Bronchial epithelial cell (primary cell): Measurements from ENCODE around the gene CHMP4B. TPM values are rescaled to one million over a fixed set of nuclear protein-coding genes. Genes with fewer than 3 reads are reported as not detected.

Experiments used
- DNase-seq: peaks from one replicate; pipeline ENCODE4 v3.0.0-alpha.2; 2010; ENCODE audit warnings: low read depth
- FAIRE-seq: peaks from 2 replicates; lab custom pipeline; 2011; peaks lifted over from hg19 to GRCh38; lab: Jason Lieb, UNC
- H3K27me3 ChIP-seq: 2 replicates; pipeline ENCODE4 v1.5.1; 2011; ENCODE audit warnings: low read length; ENCODE audit not compliant: control insufficient read depth, insufficient read depth
- H3K36me3 ChIP-seq: 2 replicates; pipeline ENCODE4 v1.5.1; 2011; ENCODE audit warnings: low read length; ENCODE audit not compliant: control insufficient read depth, insufficient read depth
- H3K4me3 ChIP-seq: 2 replicates; pipeline ENCODE4 v1.5.1; 2011; ENCODE audit warnings: mild to moderate bottlenecking, low read depth, low read length, control low read depth
- total RNA-seq: library from RNA; depleted of rRNA; stranded (reverse); fragments of >200 nt; gene quantifications from 2 replicates; pipeline ENCODE4 v1.2.1, GENCODE V29; 2014
- TF ChIP-seq, protein P1 (sequence below): IDR thresholded peaks from 2 replicates; pipeline ENCODE4 v1.5.1; 2011; ENCODE audit warnings: mild to moderate bottlenecking, moderate library complexity, low read length, control low read depth, inconsistent platforms; ENCODE audit not compliant: insufficient read depth, severe bottlenecking

The CHMP4B gene
- total RNA-seq, 1 donor from 2014 or later: 30.5 TPM

- H3K36me3 ChIP-seq: no peaks in the 10 kb centered on the region
- no peak overlapping the region for H3K4me3 ChIP-seq
- H3K27me3 ChIP-seq: no peaks in the 10 kb centered on the region
- FAIRE-seq (no peak), DNase-seq (peak; percentile 56)
- TF ChIP-seq, protein P1, sequence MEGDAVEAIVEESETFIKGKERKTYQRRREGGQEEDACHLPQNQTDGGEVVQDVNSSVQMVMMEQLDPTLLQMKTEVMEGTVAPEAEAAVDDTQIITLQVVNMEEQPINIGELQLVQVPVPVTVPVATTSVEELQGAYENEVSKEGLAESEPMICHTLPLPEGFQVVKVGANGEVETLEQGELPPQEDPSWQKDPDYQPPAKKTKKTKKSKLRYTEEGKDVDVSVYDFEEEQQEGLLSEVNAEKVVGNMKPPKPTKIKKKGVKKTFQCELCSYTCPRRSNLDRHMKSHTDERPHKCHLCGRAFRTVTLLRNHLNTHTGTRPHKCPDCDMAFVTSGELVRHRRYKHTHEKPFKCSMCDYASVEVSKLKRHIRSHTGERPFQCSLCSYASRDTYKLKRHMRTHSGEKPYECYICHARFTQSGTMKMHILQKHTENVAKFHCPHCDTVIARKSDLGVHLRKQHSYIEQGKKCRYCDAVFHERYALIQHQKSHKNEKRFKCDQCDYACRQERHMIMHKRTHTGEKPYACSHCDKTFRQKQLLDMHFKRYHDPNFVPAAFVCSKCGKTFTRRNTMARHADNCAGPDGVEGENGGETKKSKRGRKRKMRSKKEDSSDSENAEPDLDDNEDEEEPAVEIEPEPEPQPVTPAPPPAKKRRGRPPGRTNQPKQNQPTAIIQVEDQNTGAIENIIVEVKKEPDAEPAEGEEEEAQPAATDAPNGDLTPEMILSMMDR: no peak
These were observed 4.5 kb downstream of the CHMP4B start for GRCh38 chr20:33815671-33816070.

- Histone ChIP-seq H3K27me3 (no peaks in the 10 kb centered on the region), H3K36me3 (no peaks in the 10 kb centered on the region), H3K4me3 (no peak overlapping the region)
- FAIRE-seq: no peak
- DNase-seq: no peak
- TF ChIP-seq, protein P1: no peak
These were observed 5.0 kb downstream of the CHMP4B start for GRCh38 chr20:33816191-33816590.

GRCh38 chr20:33817411-33817810 is 6.3 kb downstream of the CHMP4B start:
- FAIRE-seq (no peak), DNase-seq (no peak)
- TF ChIP-seq, protein P1: no peak
- H3K36me3 ChIP-seq: no peaks in the 10 kb centered on the region
- no peaks in the 10 kb centered on the region for H3K27me3 ChIP-seq
- H3K4me3 ChIP-seq: no peak overlapping the region

GRCh38 chr20:33819456-33819855 is 8.3 kb downstream of the CHMP4B start:
- no peak for FAIRE-seq
- DNase-seq: no peak
- Histone ChIP-seq H3K27me3 (no peaks in the 10 kb centered on the region), H3K36me3 (no peaks in the 10 kb centered on the region), H3K4me3 (no peak overlapping the region)
- TF ChIP-seq, protein P1: no peak

DNA sequence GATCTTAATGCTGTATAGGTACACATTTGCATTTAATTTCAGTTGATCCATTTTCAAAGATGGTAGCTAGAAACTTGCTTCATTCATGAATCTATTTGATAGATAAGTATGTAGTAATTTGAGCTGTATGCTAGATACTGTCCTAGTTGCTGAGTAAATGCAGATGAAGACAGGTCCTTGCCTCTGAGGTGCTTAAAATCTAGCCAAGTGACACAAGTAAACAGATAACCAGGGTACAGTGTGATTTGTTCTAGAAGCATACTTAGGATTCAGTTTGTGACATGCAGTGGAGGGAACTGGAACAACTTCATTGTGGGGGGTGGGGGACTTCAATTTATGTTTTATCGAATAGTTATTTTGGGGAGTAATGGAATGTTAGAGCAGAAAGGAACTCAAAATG is 9.2 kb downstream of the CHMP4B start:
- TF ChIP-seq, protein P1: no peak
- DNase-seq (no peak), FAIRE-seq (no peak)
- Histone ChIP-seq H3K4me3 (no peak overlapping the region), H3K36me3 (peaks cover 1% of the 10 kb centered on the region), H3K27me3 (no peaks in the 10 kb centered on the region)

GRCh38 chr20:33821270-33821836 is 10.2 kb downstream of the CHMP4B start:
- DNase-seq: no peak
- TF ChIP-seq, protein P1: no peak
- Histone ChIP-seq H3K4me3 (no peak overlapping the region), H3K36me3 (peaks cover 1% of the 10 kb centered on the region), H3K27me3 (no peaks in the 10 kb centered on the region)
- FAIRE-seq: no peak
